ENCODE results near the gene AXIN2.

Gene AXIN2

GRCh38 chr17:65553646-65554552 is 7.5 kb downstream of the AXIN2 start:
- DNase-seq: no peak

- DNase-seq: no peak
These were observed 8.3 kb downstream of the AXIN2 start for GRCh38 chr17:65553009-65553645.

- DNase-seq: no peak
These were observed 9.2 kb downstream of the AXIN2 start for GRCh38 chr17:65552214-65552613.

- no peak for DNase-seq
These were observed 10.0 kb downstream of the AXIN2 start for GRCh38 chr17:65551267-65552040.

- no peak for DNase-seq
These were observed 10.7 kb downstream of the AXIN2 start for GRCh38 chr17:65550758-65551157.

GRCh38 chr17:65550075-65550662 is 11.3 kb downstream of the AXIN2 start:
- no peak for DNase-seq

- no peak for DNase-seq
These were observed 13.0 kb downstream of the AXIN2 start for GRCh38 chr17:65548269-65548969.

- DNase-seq: no peak
These were observed 14.2 kb downstream of the AXIN2 start for GRCh38 chr17:65547253-65547670.

GRCh38 chr17:65546579-65546978 is 14.9 kb downstream of the AXIN2 start:
- no peak for DNase-seq

GRCh38 chr17:65545705-65546523 is 15.5 kb downstream of the AXIN2 start:
- DNase-seq: no peak

GRCh38 chr17:65544672-65545071 is 16.8 kb downstream of the AXIN2 start:
- DNase-seq: no peak

- DNase-seq: no peak
These were observed 18.8 kb downstream of the AXIN2 start for GRCh38 chr17:65542610-65543009.

GRCh38 chr17:65542067-65542466 is 19.4 kb downstream of the AXIN2 start:
- no peak for DNase-seq

GRCh38 chr17:65541453-65541852 is 20.0 kb downstream of the AXIN2 start:
- no peak for DNase-seq

- no peak for DNase-seq
These were observed 21.7 kb downstream of the AXIN2 start for GRCh38 chr17:65539630-65540266.

- DNase-seq: no peak
These were observed 22.5 kb downstream of the AXIN2 start for GRCh38 chr17:65538675-65539529.

GRCh38 chr17:65537845-65538674 is 23.4 kb downstream of the AXIN2 start:
- DNase-seq: peak; percentile 61

GRCh38 chr17:65537343-65537844 is 24.1 kb downstream of the AXIN2 start:
- no peak for DNase-seq

Measured in stimulated activated CD4-positive, alpha-beta T cell treated with anti-CD3 and anti-CD28 coated beads, Interleukin-4, amount 100 ng/mL, for 1 hour (primary cell).